CD4-positive, alpha-beta T cell treated with Interleukin-12 subunit alpha and Interleukin-12 subunit beta, for 1 hour (primary cell): ENCODE data around the gene SFR1.
A peak's percentile ranks its signal among the peaks of the same experiment; 100 is the strongest.

Source experiments
- DNase-seq: peaks from one replicate; pipeline ENCODE4 v3.0.0-alpha.2; 2020

SFR1 gene, protein sequence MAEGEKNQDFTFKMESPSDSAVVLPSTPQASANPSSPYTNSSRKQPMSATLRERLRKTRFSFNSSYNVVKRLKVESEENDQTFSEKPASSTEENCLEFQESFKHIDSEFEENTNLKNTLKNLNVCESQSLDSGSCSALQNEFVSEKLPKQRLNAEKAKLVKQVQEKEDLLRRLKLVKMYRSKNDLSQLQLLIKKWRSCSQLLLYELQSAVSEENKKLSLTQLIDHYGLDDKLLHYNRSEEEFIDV

DNA sequence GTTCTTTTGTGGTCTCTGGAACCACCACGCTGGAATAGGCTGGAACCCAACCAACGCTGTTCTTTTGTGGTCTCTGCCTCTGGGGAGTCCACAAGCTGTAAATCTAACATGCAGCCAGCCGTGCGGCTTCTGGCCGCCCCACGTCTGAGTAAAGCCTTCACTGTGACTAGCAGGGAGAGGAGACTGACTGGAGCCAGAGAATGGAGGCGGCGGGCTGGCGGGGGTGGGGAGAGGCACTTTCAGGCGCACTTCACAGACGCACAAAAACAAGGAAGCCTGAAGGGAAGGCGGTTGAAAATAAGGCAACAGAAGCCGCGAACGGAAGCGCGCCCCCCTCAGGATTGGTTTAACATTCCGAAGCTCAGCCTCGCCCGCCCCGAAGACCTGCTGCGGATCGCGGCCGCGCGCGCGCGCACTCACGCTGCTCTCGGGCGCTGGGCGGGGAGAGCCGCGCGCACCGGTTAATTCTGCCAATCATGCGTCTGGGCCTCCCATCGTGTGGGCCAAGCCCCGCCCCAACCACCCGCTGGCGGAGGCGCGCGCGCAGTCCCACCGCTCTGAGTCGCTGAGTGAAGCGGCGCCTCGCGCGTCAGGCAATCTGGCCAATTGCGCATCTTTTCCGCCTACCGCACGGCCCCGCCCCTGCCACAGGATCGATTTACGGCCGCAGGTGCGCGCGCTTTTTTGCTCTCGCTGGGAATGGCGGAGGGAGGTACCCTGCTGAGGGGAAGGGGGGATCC is at the start of gene SFR1:
Gene SFR1, plus strand, starts transcription at position 687 of the 740 bp plus-strand sequence. Its CDS starts 13 bp downstream, at position 700.
- DNase-seq = peak; percentile 100

DNA sequence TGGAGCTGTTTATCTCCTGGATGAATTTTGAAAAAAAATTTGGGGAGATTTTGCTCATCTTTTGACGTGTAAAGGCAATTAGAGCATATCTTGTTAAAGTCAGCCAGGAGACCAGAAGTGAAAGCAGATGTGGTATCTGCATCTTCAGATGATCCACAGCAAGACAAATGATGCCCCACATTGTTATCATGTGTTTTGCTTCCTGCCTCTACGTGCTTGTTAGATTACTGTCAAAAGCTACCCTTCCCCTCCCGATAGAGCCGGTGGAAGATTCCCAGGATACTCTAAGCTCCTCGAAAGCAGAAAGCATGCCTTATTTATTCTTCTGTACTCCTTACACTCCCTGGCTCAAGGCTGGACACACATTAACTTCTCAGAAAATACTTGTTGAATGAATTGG is 49.2 kb upstream of the SFR1 start:
- DNase-seq = no peak

DNA sequence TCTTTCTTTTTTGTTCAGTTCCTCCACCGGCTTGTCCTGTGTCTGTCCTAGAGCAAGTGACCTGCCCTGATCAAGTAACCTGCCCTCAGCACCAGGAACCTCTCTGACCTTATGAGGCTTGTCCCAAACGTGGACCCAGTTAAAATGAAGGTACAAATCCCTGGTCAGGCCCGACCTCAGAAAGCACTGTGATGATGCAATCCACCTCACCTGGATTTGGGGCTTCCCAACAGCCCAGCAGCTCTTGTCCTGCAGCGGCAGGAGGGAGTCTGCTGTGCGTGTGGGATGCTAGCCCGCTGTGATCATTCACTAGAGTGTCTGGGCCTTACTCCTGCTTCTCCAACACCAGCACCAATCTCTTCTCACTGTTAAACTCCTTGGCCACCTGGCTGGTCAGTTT is 47.5 kb upstream of the SFR1 start:
- no peak for DNase-seq

DNA sequence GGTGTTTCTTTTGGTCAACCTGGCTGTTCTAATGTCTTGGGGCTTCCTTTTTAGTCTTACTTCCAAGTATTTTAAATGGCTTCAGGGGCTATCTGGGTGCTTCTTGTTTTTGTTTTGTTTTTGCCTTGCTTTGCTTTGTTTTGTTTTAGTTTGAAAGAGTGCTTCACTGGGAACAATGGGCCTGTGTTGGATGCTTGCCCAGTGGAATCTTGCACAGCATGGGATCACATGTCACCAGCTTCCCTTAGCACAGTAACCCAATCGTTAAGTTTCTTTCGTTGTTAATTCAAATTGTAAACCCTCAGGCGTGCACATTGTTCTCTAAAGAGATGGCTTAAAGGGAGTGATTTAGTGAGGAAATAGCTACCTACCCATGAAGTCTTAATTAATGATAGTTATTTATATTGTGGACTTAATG is 45.2 kb upstream of the SFR1 start:
- no peak for DNase-seq

DNA sequence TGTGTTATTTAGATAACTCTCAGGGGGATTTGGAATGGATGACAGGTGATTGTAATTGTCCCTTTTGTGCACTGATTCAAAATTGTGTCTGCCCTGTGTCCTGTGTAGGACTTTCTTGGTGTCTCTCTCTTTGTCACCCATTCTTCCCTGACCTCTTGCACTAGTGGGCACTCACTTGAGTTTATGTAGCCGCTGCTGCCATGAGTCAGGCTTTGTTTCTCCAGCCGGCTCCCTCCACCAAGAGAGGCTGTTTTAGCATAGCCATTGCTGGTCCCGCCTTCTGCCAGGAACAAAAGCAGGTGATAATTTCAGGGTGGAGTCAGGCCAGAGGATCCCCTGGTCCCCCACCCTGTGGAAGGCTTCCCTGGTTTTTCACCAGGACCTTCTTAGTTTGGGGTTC is 44.7 kb upstream of the SFR1 start:
- no peak for DNase-seq

DNA sequence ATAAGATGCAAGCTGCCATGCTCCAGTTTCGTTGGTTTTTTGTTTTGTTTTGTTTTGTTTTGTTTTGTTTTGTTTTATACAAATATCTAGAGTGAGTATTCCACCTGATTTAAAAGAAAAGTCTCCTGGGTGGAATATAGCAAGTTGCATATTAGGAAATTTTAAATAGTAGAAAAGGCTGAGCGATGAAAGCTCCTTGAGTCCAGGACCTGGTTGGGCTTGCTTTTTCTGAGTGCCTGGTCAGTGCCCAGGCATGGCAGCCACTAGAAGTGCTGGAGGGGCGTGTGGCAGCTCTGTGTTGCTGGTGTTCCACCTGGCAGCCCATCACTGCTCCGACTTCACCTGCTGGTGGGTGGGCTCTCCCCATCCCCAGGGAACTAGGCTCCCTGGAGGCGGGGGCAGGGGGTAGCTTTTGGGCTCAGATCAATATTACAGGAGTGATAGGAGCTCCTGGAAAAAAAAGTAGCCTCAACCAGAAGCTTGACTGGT is 44.3 kb upstream of the SFR1 start:
- DNase-seq = no peak

DNA sequence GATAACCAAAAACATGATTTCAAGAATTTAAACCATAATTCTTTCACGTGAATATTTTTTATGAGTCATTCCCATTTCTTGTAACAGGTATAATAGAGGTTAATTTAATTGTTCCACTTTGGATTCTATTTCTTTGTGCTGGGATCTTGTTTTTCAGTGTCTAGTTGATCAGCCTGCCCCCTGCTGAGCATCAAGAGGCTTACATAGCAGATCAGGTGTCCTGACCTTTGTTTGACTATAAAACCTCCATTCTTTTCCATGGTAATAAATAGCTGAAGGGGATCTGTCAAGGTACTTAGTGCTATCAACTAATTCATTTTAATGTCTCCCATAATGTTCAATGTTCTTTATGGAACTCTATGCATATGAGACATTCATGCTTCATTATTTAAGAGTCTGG is 41.2 kb upstream of the SFR1 start:
- DNase-seq = peak; percentile 31

DNA sequence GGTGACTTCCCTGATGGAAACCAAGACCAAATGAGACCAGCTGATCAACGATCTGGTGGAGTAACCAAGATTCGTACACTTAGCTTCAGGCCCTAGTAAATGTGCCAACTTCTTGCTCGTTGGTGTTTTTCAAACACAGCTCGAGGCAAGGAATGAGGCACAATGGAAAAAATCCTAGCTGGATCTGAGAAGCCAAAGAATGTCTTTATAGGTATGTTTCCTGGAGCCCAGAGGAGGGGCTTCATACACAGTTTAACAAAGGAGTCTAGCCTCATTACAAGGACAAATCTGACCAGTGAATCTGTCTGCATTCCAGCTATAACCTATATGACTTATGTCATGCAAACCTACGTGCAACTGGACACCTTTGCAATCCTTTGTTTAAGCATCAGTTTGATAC is 40.0 kb upstream of the SFR1 start:
- no peak for DNase-seq

DNA sequence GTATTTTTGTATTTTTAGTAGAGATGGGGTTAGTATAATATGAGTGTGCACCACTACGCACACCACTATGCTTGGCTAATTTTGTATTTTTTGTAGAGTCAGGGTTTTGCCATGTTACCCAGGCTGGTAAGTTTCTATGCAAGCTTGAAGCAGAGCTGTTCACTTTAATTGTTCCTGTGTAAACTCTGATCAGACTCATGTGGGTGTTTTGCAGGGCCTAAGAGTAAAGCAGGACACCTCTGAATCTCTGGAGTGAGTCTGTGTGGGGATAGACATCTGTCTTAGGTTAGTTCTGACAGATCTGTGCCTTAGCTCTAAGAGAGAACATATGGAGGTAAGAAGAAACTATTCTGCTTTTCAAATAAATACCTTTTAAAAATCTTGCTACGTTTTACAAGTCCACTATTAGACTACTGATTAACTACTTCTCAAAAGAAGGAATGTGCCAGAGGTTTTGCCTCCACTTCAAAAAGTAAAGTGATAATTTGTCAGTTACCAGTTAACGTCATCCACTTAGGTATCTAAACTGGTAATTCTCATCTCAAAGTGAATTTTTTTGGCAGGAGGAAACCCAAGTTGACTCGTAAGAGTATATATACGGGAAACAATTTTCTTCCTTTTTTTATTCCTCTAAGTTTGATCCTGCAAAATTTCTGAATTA is 37.4 kb upstream of the SFR1 start:
- no peak for DNase-seq

DNA sequence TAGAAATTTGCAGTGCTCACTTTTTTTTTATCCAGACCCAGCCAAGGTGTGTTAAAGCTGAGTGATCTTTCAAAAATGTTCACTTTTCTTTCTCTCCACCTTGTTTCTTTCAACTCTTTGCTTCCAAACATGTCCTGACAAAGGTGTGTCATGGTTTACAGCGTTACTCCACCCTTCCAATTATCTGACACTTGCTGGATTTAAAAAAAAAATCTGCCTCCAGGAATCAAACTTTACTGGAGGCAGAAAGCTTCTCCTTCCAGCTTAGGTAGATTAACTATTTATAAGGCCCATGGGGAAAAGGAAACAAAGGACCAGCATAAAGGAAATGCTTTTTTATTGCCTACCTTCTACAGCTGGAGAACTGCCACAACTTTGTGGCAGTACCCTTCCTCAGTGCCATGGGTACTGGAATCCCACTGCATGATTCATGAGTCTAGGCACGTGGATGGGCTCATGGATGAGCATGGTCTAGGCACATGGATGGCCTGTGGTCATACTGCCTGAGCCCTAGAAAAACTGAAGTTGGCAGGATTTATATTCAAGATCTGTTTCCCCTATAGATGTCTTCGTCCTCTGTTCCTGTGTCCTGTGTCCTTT is 36.1 kb upstream of the SFR1 start, which contains the start of gene COL17A1:
Gene COL17A1, minus strand, starts transcription at position 80 of the 600 bp plus-strand sequence. CDS start 5,207 bp downstream, outside the sequence.
- no peak for DNase-seq

DNA sequence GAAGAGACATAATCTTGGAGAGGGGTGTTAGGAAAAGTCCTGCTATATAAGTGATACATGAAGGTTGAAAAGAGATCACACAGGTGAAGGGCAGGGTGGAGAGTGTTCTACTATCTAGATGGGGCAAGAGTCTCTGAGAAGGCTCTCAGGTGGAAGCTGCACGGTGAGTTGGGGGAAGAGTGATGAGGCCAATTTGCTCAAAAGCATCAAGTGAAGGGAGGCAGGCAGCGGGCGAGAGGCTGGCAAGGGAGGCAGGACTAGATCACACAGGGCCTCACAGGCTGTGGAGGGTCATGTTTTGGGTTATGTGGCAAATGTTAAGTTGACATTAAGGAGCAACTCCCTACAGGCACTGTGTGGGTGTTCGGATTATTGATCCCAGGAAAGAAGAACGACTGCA is 33.7 kb upstream of the SFR1 start:
- no peak for DNase-seq

DNA sequence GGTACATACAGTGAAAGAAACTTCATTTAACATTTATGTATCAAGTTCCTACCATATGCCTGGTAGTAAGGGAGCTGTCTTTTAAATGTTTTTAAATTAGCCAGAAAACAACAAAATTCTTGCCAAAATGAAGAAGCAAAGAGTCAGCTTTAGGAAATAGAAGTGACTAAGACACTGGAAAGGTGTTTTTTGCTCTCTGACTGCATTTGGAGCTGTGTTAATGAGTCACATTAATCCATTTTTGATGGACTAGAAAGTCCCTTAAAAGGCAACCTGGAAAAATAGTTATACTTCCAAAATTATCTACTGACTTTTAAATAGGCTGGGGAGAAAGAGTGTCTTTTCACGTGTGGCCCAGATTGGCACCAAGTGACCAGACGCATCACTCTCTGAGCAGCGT is 32.4 kb upstream of the SFR1 start:
- no peak for DNase-seq

DNA sequence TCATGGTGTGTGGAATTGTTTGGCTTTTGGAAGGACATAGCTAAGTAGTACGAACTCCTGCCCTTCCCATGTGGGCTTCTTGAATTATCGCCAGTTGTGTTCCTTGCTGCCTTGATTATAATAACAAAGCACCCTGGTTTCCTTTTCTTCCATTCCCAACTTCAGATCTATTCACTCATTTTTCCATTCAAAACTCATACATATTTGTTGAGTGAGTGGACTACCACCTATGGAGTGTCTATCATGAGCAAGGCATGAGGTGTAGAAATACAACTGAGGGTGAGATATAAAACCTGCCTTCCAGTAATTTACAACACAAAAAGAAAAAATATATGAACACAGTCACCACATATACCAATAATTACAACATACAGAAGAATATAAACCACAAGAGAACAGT is 31.4 kb upstream of the SFR1 start:
- DNase-seq = no peak

DNA sequence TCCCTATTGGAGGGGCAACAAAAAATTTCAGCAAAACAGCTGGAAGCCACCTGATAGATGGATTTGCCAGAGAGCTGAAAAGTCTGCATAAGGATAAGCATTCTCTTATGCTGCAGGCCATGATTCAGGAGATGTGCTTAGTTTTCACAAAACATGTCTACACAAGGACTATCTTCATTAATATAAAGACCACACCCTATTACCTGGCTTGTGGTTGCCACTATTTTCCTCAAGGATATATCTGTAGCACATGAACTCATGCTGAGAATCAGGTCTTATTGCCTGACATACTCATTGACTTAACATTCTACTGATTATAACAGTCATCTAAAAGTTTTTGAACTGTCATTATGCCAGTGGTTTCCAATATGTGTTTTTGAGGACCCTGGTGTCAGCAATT is 29.2 kb upstream of the SFR1 start:
- DNase-seq = no peak

DNA sequence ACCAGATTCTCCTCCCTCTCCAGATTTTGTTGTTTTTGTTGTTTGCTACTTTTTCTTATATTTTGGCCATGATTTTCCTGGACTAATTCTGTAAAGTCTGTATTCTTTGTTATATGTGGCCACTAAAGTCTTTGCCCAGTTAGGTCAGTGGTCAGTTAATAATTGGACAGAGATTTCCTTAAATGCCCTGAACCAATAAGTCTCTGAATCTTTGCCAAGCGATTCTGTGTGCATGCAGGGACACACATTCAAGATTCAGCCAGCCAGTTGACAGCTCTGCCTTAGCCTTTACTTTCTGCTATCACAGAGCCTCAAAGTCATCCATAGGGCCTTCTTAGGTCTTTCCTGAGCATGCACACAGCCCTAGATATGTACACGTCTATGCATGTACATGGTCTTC is 25.3 kb upstream of the SFR1 start:
- DNase-seq = no peak

DNA sequence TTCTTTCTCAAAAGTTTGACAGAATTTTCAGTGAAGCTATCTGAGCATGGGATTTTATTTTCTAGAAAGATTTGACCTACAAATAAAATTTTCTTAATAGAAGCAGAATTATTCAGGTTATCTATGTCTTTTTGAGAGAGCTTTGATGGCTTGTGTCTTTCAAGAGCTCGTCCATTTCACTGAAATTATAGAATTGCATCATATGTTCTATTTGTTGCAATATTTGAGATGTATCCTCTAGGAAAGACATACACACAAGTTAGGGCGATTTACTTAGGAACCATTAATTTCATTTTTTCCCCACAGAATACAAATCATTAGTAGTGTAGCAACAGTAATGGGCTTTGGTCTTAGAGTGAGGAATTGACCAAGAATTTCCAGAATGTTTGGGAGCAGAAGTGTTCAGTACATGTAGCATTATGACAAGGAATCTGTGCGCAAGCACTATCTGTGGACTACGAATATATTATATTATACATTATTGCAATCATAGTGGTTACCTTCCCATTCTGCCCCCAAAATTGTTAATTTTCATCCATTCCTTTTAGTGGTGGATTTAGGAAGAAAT is 23.5 kb upstream of the SFR1 start:
- DNase-seq = no peak

DNA sequence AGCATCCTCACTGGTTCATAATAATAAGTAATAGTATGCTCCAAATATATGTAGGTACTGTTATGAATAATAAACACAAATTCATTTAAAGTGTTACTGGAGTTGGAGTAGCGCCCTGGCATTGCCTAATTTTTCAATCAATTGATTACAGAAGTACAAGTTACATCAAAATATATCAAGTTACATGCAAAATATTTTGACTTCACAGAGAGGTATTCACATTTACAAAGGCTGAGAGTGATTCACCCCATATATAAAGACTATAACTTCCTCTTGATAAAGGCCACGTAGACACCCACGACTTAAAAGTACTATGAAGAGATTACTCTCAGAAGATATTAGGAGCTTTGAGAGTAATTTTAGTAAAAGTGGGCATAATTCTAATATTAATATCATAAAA is 22.7 kb upstream of the SFR1 start:
- no peak for DNase-seq

DNA sequence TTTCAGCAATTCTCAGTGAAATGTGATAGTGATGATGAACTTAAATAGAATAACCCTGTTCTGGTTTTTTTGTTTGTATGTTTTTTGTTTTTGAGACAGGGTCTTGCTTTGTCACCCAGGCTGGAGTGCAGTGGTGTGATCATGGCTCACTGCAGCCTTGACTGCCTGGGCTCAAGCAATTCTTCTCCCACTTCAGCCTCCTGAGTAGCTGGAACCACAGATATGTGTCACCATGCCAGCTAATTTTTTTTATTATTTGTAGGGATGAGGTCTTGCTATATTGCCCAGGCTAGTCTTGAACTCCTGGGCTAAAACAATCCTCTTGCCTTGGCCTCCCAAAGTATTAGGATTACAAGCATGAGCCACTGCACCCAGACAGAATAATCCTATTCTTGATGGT is 22.0 kb upstream of the SFR1 start:
- no peak for DNase-seq

DNA sequence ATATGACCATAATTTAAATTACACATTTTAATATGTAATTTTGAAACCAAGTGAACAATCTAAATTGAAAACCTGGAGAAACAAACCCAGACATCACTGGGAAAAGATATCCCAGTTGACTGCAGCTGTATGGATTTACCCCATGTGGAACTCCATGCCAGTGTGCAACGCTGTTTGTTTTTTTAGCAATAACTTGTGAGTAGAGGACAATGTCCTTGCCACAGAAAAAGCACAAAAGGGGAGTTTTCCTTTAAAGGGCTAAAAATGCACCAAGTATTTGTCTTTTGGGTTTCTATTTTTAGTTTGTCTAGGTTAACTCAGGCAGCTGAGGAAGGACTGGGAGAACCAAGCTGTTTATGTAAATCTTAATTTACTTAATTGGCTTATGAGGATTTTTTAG is 21.2 kb upstream of the SFR1 start:
- DNase-seq = no peak

DNA sequence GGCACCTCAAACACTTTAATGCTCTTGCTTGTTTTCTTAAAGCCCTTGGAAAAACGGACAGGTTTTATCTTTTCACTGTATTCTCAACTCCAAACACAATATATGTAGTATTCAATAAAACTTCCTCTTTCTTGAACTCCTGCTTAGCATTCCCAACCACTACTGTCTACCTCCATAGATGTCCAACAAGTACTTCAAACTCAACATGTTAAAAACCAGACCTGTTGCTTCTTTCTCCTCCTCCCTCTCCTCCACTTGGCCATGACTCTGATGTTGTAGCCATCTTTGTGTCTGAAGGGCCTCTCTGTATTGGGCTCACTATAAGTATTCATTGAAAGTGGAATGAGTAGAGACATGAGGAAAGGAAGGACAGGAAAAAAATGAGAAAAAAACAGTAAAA is 20.1 kb upstream of the SFR1 start:
- no peak for DNase-seq

DNA sequence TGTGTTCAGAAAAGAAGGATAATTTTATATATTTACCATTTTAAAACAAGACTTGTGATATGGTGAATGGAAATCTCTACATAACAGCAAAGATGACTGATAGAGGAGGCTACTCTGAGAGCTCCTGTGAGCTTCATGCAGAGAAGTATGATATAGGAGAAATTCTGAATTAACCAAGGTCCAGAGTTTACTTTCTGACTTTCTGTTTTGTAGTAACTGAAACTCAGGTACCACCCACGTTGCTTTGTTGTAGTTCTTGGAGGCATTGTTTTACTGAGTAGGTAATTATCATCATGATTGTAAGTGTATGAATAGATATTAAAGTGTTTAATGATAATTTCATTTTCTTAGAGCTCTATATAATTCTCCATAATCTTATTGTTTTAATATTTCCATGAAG is 18.0 kb upstream of the SFR1 start:
- no peak for DNase-seq

DNA sequence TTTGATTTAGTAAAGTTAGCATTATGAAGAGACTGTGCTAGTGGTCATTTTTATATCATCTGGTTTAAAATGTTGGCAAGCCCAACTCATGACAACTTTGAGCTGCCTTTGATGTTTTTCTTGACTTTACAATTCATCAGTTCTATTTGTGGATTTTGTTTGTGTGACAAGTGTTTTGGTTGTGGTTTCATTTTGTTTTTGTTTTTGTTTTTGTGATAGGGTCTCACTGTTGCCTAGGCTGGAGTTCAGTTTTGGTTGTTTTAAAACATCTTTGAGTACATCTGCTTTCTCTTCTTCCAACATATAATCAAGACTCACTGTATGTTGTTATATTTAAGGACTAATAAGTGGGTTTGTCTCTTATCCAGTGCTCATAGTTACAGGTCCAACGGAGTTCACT is 17.6 kb upstream of the SFR1 start:
- DNase-seq = no peak

DNA sequence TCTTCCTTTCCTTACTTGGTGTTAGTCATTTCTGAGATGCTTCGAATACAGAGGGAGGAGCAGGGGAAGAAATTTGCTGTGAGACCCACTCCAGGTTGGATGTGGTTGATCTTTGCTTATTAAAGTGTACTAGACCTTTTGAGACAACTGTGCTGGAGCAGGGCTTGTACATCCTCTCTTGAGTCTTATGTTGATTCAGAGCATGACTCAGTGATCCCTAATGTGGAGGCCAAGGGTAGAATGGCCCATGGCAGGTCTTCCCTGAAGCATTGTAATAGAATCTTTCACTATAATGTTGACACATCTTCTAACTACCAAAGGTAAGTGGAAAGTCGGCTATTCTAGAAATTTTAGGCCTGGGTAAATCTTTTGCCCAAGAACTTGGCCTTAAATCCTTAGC is 17.0 kb upstream of the SFR1 start:
- no peak for DNase-seq
